Measurements from ENCODE around the gene KLHL7.

The KLHL7 gene

DNA sequence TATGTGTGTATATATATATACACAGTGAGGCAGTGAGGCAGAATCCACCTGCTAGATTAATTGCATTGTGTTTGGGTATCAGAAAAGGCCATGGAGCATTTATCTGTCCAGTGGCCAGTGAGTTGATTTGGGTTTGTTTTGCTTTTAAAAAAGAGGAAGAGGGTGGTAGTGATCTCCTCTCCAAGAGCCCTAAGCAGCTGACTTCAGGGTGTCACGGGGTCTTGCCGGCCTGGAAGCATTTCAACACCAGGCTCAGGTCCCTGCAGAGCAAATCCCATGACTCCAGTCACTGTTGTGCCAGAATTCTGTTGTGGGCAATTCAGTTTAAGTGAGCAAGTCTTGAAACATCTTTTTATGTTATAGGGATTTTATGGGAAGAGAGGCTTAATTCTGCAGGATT lies 110.4 kb downstream of the KLHL7 start:
- no peak overlapping the region for H3K4me2 ChIP-seq (ENCODE audit: low read depth, low read length, poor library complexity, severe bottlenecking)
- H3K9ac ChIP-seq (ENCODE audit: low read depth, low read length, poor library complexity, severe bottlenecking): no peak overlapping the region
- no peaks in the 10 kb centered on the region for H3K79me2 ChIP-seq (ENCODE audit: insufficient read depth, low read length)
- H3K4me1 ChIP-seq (ENCODE audit: insufficient read depth, low read length, poor library complexity, severe bottlenecking): no peaks in the 10 kb centered on the region
- no peaks in the 10 kb centered on the region for H3F3A ChIP-seq (ENCODE audit: low read depth)
- no peak overlapping the region for H2AFZ ChIP-seq (ENCODE audit: low read length)
- H3K36me3 ChIP-seq (ENCODE audit: insufficient read depth, low read length): no peaks in the 10 kb centered on the region
- H3K9me3 ChIP-seq (ENCODE audit: insufficient read depth, low read depth, low read length): no peaks in the 10 kb centered on the region
- H4K20me1 ChIP-seq (ENCODE audit: insufficient read depth, low read length, poor library complexity, severe bottlenecking): no peaks in the 10 kb centered on the region
- no peaks in the 10 kb centered on the region for H3K27me3 ChIP-seq (ENCODE audit: insufficient read depth, low read length, poor library complexity, severe bottlenecking)
- no peaks in the 10 kb centered on the region for H3K9me2 ChIP-seq (replicated peaks; ENCODE audit: low read depth, low read length)
- TF ChIP-seq, protein P1, sequence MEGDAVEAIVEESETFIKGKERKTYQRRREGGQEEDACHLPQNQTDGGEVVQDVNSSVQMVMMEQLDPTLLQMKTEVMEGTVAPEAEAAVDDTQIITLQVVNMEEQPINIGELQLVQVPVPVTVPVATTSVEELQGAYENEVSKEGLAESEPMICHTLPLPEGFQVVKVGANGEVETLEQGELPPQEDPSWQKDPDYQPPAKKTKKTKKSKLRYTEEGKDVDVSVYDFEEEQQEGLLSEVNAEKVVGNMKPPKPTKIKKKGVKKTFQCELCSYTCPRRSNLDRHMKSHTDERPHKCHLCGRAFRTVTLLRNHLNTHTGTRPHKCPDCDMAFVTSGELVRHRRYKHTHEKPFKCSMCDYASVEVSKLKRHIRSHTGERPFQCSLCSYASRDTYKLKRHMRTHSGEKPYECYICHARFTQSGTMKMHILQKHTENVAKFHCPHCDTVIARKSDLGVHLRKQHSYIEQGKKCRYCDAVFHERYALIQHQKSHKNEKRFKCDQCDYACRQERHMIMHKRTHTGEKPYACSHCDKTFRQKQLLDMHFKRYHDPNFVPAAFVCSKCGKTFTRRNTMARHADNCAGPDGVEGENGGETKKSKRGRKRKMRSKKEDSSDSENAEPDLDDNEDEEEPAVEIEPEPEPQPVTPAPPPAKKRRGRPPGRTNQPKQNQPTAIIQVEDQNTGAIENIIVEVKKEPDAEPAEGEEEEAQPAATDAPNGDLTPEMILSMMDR (conservative IDR thresholded peaks at IDR 0.05; ENCODE audit: low read length): no peak
- TF ChIP-seq EZH2phosphoT487 (IDR thresholded peaks at IDR 0.05; ENCODE audit: borderline replicate concordance): no peak
- no peak overlapping the region for H3K4me3 ChIP-seq (ENCODE audit: low read length, poor library complexity, severe bottlenecking)

DNA sequence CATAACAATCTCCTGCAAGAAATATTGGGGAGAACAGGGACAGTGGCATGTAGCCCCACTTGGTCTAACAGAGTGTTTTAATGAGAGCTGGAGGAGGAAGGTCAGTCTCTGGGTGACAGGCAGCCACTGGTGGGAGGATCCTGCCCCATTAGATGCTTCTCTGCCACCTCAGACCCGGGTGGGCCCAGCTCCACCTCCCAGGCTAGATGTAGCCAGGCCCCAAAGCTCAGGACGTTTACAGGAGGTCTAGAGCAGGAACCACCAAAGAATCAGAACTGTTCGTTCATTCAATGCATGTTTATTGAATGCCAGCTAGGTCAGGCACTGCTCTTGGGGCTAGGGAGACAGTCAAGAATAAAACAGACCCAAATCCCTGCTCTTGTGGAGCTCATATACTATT lies 112.6 kb downstream of the KLHL7 start:
- Histone ChIP-seq H3K79me2 (ENCODE audit: insufficient read depth, low read length) (no peaks in the 10 kb centered on the region), H4K20me1 (ENCODE audit: insufficient read depth, low read length, poor library complexity, severe bottlenecking) (no peaks in the 10 kb centered on the region), H3K9me2 (replicated peaks; ENCODE audit: low read depth, low read length) (no peaks in the 10 kb centered on the region), H3K4me2 (ENCODE audit: low read depth, low read length, poor library complexity, severe bottlenecking) (no peak overlapping the region), H3K4me1 (ENCODE audit: insufficient read depth, low read length, poor library complexity, severe bottlenecking) (no peaks in the 10 kb centered on the region), H3F3A (ENCODE audit: low read depth) (no peaks in the 10 kb centered on the region), H2AFZ (ENCODE audit: low read length) (no peak overlapping the region), H3K4me3 (ENCODE audit: low read length, poor library complexity, severe bottlenecking) (no peak overlapping the region), H3K36me3 (ENCODE audit: insufficient read depth, low read length) (no peaks in the 10 kb centered on the region), H3K27me3 (ENCODE audit: insufficient read depth, low read length, poor library complexity, severe bottlenecking) (no peaks in the 10 kb centered on the region), H3K9me3 (ENCODE audit: insufficient read depth, low read depth, low read length) (no peaks in the 10 kb centered on the region), H3K9ac (ENCODE audit: low read depth, low read length, poor library complexity, severe bottlenecking) (no peak overlapping the region)
- no peak for TF ChIP-seq EZH2phosphoT487 (IDR thresholded peaks at IDR 0.05; ENCODE audit: borderline replicate concordance)
- TF ChIP-seq, protein P1 (conservative IDR thresholded peaks at IDR 0.05; ENCODE audit: low read length): no peak

DNA sequence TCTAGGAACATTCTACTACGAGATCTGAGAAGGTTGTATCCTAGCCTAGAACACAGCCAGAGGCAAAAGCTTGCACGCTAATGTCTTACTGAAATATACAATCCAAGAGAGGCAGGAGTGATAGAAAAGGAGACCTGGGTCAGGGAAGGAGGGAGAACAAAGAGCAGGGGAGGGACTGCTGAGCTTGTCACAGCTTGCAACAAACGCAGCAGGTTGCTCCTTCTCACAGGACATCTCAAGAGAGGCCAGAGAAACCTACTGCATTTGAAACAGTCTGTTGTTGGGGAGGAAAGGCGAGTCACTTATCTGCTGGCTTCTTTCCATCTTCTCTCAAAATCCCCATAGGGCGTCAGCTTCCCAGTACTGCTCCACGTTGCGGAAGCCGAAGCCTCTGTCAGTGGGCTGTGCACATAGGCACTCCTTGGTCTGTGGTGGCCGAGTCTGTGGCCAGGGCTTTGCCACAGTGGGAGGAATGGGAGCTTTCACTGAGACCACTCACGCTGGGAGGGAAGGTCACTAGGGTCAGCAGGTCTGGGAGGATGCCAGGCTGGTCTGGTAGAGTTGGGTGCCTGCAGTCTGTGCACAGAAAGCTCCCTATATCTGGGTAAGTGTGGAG lies 115.2 kb downstream of the KLHL7 start:
- TF ChIP-seq EZH2phosphoT487 (IDR thresholded peaks at IDR 0.05; ENCODE audit: borderline replicate concordance): no peak
- TF ChIP-seq, protein P1 (conservative IDR thresholded peaks at IDR 0.05; ENCODE audit: low read length): no peak
- H3K36me3 ChIP-seq (ENCODE audit: insufficient read depth, low read length): no peaks in the 10 kb centered on the region
- no peaks in the 10 kb centered on the region for H3K27me3 ChIP-seq (ENCODE audit: insufficient read depth, low read length, poor library complexity, severe bottlenecking)
- no peak overlapping the region for H2AFZ ChIP-seq (ENCODE audit: low read length)
- H4K20me1 ChIP-seq (ENCODE audit: insufficient read depth, low read length, poor library complexity, severe bottlenecking): no peaks in the 10 kb centered on the region
- H3K4me3 ChIP-seq (ENCODE audit: low read length, poor library complexity, severe bottlenecking): no peak overlapping the region
- no peaks in the 10 kb centered on the region for H3K79me2 ChIP-seq (ENCODE audit: insufficient read depth, low read length)
- H3F3A ChIP-seq (ENCODE audit: low read depth): no peaks in the 10 kb centered on the region
- H3K9me2 ChIP-seq (replicated peaks; ENCODE audit: low read depth, low read length): no peaks in the 10 kb centered on the region
- no peaks in the 10 kb centered on the region for H3K9me3 ChIP-seq (ENCODE audit: insufficient read depth, low read depth, low read length)
- no peaks in the 10 kb centered on the region for H3K4me1 ChIP-seq (ENCODE audit: insufficient read depth, low read length, poor library complexity, severe bottlenecking)
- no peak overlapping the region for H3K4me2 ChIP-seq (ENCODE audit: low read depth, low read length, poor library complexity, severe bottlenecking)
- no peak overlapping the region for H3K9ac ChIP-seq (ENCODE audit: low read depth, low read length, poor library complexity, severe bottlenecking)

Data from Loucy (cell line).